GM12878 (cell line): Measurements from ENCODE around the gene ARL16. TPM values are rescaled to one million over a fixed set of nuclear protein-coding genes. Genes with fewer than 3 reads are reported as not detected.

Source experiments
- EP300 ChIP-seq, 2 experiments: fragments of 150-350 bp in 1 of 2; IDR thresholded peaks; 2 replicates each; pipeline ENCODE4 v1.6.1; 2011 to 2012; ENCODE audit warnings: low read depth in 2 of 2, low read length in 2 of 2, borderline replicate concordance in 1 of 2, improper control_type of control experiment in 1 of 2, inconsistent platforms in 1 of 2; ENCODE audit not compliant: control insufficient read depth in 1 of 2
- HCFC1 ChIP-seq: fragments of 150-350 bp; IDR thresholded peaks from 2 replicates; pipeline ENCODE4 v1.6.1; 2014; ENCODE audit warnings: low read length
- KAT2A ChIP-seq: conservative IDR thresholded peaks from 2 replicates; pipeline ENCODE4 v1.6.1; 2011; ENCODE audit warnings: low read depth, low read length; ENCODE audit not compliant: control insufficient read depth
- KLF5 ChIP-seq: fragments of 450-650 bp; IDR thresholded peaks from 2 replicates; pipeline ENCODE4 v1.6.1; 2014; ENCODE audit warnings: mild to moderate bottlenecking; ENCODE audit not compliant: partially characterized antibody
- MYC ChIP-seq: IDR thresholded peaks from 2 replicates; pipeline ENCODE4 v1.6.1; 2011; ENCODE audit warnings: mild to moderate bottlenecking, low read length, moderate library complexity, inconsistent platforms; ENCODE audit not compliant: insufficient read depth, insufficient replicate concordance, insufficient read length, severe bottlenecking
- RAD51 ChIP-seq: fragments of 450-650 bp; IDR thresholded peaks from 2 replicates; pipeline ENCODE4 v1.6.1; 2016; ENCODE audit warnings: moderate library complexity, mild to moderate bottlenecking, inconsistent platforms
- TCF12 ChIP-seq: IDR thresholded peaks from 2 replicates; pipeline ENCODE4 v1.6.1; 2011; ENCODE audit warnings: low read depth, mild to moderate bottlenecking, low read length
- TCF3 ChIP-seq: IDR thresholded peaks from 2 replicates; pipeline ENCODE4 v1.6.1; 2012; ENCODE audit warnings: low read depth, mild to moderate bottlenecking, low read length, borderline replicate concordance; ENCODE audit not compliant: insufficient read depth
- YY1 ChIP-seq: IDR thresholded peaks from 2 replicates; pipeline ENCODE4 v1.6.1; 2011; ENCODE audit warnings: low read depth, mild to moderate bottlenecking, low read length
- ZSCAN29 ChIP-seq: fragments of 450-650 bp; IDR thresholded peaks from 2 replicates; pipeline ENCODE4 v1.6.1; 2017; ENCODE audit warnings: mild to moderate bottlenecking, moderate library complexity
- polyA plus RNA-seq, 11 experiments: library from polyadenylated mRNA; depleted of rRNA in 4 of 11; unstranded in 6 of 11; stranded (reverse) in 5 of 11; fragments of >200 nt; fragmentation: Nextera tagmentation in 4 of 11; fragmentation: Illumina TruSeq in 1 of 11; extraction: Ambion mirVana in 4 of 11; extraction: Trizol in 1 of 11; gene quantifications; 1 replicate in 1 of 11; 2 replicates in 10 of 11; pipeline versions ENCODE4 v1.2.1 to v1.2.3, GENCODE V29; 2011 to 2016; ENCODE audit warnings: inconsistent platforms in 2 of 11, missing spikeins in 2 of 11, low read depth in 1 of 11
- total RNA-seq, 4 experiments: library from RNA; depleted of rRNA in 3 of 4; stranded (reverse); fragments of >200 nt in 3 of 4; fragmentation: Illumina TruSeq in 1 of 4; extraction: Trizol in 1 of 4; gene quantifications; 2 replicates each; pipeline versions ENCODE4 v1.2.1 to v1.2.3, GENCODE V29; 2013 to 2021
- TF ChIP-seq, protein P1 (sequence below): fragments of 450-650 bp; IDR thresholded peaks from 2 replicates; pipeline ENCODE4 v1.6.1; 2017; ENCODE audit warnings: mild to moderate bottlenecking, moderate library complexity
- TF ChIP-seq, protein P2 (sequence below): fragments of 450-650 bp; conservative IDR thresholded peaks from 2 replicates; pipeline ENCODE4 v1.6.1; 2017; ENCODE audit warnings: mild to moderate bottlenecking, moderate library complexity
- TF ChIP-seq, protein P3 (sequence below): fragments of 450-650 bp; IDR thresholded peaks from 2 replicates; pipeline ENCODE4 v1.6.1; 2018; ENCODE audit warnings: borderline replicate concordance, mild to moderate bottlenecking; ENCODE audit not compliant: partially characterized antibody
- TF ChIP-seq, protein P4 (sequence below): IDR thresholded peaks from 2 replicates; pipeline ENCODE4 v1.6.1; 2012; ENCODE audit warnings: low read depth, low read length, improper control_type of control experiment
- TF ChIP-seq, protein P5 (sequence below): IDR thresholded peaks from 2 replicates; pipeline ENCODE4 v1.6.1; 2011; ENCODE audit warnings: low read depth, mild to moderate bottlenecking, low read length, moderate library complexity, borderline replicate concordance; ENCODE audit errors: extremely low read depth

Gene ARL16
- total and polyA plus RNA-seq, 10 of the 15 experiments (the other 5 are each of a cell fraction or from before 2014, with no cell fraction given), result 4.7 to 47.6 (median 30.9) TPM

DNA sequence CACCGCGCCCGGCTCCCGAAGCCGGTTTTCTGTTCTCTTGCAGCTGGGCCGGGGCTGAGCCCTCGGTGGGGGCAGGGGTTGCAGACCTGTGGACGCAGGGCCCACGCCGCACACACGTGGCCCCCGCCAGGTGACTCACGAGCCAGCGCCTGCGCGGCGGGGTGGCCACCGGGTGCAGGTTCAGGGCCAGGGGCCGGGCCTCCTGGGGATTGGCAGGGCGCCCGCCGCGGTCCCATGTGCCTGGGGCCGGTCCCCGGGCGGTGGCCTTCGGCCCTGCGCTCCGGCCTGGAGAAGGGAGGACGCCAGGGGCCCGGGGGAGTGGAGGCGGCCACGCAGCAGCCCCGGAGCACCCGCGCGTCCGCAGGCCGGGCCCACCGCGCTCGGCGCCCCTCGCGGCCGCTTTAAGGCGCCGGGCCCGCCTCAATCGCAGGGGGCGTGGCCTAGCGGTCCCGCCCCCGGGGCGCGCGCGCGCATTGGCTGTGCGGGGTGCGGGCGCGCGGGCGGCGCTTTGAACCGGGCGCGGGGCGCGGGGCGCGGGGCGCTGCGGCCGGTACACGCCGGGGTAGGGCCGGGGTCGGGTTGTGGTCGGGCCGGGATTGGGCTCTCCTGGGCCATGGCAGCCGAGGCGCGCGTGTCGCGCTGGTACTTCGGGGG, 28.3 kb upstream of the ARL16 start, which contains the start of gene SLC25A10 (continued):
- TF ChIP-seq, protein P1, sequence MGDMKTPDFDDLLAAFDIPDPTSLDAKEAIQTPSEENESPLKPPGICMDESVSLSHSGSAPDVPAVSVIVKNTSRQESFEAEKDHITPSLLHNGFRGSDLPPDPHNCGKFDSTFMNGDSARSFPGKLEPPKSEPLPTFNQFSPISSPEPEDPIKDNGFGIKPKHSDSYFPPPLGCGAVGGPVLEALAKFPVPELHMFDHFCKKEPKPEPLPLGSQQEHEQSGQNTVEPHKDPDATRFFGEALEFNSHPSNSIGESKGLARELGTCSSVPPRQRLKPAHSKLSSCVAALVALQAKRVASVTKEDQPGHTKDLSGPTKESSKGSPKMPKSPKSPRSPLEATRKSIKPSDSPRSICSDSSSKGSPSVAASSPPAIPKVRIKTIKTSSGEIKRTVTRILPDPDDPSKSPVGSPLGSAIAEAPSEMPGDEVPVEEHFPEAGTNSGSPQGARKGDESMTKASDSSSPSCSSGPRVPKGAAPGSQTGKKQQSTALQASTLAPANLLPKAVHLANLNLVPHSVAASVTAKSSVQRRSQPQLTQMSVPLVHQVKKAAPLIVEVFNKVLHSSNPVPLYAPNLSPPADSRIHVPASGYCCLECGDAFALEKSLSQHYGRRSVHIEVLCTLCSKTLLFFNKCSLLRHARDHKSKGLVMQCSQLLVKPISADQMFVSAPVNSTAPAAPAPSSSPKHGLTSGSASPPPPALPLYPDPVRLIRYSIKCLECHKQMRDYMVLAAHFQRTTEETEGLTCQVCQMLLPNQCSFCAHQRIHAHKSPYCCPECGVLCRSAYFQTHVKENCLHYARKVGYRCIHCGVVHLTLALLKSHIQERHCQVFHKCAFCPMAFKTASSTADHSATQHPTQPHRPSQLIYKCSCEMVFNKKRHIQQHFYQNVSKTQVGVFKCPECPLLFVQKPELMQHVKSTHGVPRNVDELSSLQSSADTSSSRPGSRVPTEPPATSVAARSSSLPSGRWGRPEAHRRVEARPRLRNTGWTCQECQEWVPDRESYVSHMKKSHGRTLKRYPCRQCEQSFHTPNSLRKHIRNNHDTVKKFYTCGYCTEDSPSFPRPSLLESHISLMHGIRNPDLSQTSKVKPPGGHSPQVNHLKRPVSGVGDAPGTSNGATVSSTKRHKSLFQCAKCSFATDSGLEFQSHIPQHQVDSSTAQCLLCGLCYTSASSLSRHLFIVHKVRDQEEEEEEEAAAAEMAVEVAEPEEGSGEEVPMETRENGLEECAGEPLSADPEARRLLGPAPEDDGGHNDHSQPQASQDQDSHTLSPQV, result peak; percentile 68; the same call in 1 of the 2 replicates
- no peak for TF ChIP-seq EP300 (IDR thresholded peaks at IDR 0.05; ENCODE audit: borderline replicate concordance in 1 of 2, control insufficient read depth in 1 of 2, low read depth in 2 of 2, low read length in 2 of 2)
- TF ChIP-seq, protein P2, sequence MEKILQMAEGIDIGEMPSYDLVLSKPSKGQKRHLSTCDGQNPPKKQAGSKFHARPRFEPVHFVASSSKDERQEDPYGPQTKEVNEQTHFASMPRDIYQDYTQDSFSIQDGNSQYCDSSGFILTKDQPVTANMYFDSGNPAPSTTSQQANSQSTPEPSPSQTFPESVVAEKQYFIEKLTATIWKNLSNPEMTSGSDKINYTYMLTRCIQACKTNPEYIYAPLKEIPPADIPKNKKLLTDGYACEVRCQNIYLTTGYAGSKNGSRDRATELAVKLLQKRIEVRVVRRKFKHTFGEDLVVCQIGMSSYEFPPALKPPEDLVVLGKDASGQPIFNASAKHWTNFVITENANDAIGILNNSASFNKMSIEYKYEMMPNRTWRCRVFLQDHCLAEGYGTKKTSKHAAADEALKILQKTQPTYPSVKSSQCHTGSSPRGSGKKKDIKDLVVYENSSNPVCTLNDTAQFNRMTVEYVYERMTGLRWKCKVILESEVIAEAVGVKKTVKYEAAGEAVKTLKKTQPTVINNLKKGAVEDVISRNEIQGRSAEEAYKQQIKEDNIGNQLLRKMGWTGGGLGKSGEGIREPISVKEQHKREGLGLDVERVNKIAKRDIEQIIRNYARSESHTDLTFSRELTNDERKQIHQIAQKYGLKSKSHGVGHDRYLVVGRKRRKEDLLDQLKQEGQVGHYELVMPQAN, result peak; percentile 97
- TF ChIP-seq, protein P3, sequence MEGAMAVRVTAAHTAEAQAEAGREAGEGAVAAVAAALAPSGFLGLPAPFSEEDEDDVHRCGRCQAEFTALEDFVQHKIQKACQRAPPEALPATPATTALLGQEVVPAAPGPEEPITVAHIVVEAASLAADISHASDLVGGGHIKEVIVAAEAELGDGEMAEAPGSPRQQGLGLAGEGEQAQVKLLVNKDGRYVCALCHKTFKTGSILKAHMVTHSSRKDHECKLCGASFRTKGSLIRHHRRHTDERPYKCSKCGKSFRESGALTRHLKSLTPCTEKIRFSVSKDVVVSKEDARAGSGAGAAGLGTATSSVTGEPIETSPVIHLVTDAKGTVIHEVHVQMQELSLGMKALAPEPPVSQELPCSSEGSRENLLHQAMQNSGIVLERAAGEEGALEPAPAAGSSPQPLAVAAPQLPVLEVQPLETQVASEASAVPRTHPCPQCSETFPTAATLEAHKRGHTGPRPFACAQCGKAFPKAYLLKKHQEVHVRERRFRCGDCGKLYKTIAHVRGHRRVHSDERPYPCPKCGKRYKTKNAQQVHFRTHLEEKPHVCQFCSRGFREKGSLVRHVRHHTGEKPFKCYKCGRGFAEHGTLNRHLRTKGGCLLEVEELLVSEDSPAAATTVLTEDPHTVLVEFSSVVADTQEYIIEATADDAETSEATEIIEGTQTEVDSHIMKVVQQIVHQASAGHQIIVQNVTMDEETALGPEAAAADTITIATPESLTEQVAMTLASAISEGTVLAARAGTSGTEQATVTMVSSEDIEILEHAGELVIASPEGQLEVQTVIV, result no peak
- TF ChIP-seq HCFC1, result 0 out of 2 replicates have a peak, but pooled peaks have one; percentile 12
- TF ChIP-seq RAD51, result peak; percentile 79
- 0 out of 2 replicates have a peak, but pooled peaks have one; percentile 17 for TF ChIP-seq ZSCAN29
- 0 out of 2 replicates have a peak, but pooled peaks have one; percentile 30 for TF ChIP-seq TCF12
- no peak for TF ChIP-seq MYC
- TF ChIP-seq TCF3, result peak; percentile 51; the same call in 1 of the 2 replicates
- TF ChIP-seq KAT2A, result 0 out of 2 replicates have a peak, but pooled peaks have one; percentile 8
- TF ChIP-seq, protein P4, sequence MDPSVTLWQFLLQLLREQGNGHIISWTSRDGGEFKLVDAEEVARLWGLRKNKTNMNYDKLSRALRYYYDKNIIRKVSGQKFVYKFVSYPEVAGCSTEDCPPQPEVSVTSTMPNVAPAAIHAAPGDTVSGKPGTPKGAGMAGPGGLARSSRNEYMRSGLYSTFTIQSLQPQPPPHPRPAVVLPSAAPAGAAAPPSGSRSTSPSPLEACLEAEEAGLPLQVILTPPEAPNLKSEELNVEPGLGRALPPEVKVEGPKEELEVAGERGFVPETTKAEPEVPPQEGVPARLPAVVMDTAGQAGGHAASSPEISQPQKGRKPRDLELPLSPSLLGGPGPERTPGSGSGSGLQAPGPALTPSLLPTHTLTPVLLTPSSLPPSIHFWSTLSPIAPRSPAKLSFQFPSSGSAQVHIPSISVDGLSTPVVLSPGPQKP, result 0 out of 2 replicates have a peak, but pooled peaks have one; percentile 35
- TF ChIP-seq YY1, result peak; percentile 27
- TF ChIP-seq KLF5, result peak; percentile 38
- TF ChIP-seq, protein P5, sequence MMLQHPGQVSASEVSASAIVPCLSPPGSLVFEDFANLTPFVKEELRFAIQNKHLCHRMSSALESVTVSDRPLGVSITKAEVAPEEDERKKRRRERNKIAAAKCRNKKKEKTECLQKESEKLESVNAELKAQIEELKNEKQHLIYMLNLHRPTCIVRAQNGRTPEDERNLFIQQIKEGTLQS, result 0 out of 2 replicates have a peak, but pooled peaks have one; percentile 40
